PC-3 (cell line): ENCODE data around the gene PHF19. TPM values are rescaled to one million over a fixed set of nuclear protein-coding genes. Genes with fewer than 3 reads are reported as not detected.

Source experiments
- ATAC-seq: fragments of 200-7000 bp; cut with Tn5 transposase; 2 replicates; pipeline ENCODE4 v1.9.1; 2020; ENCODE audit warnings: mild to moderate bottlenecking, moderate library complexity
- BruUV-seq: library from RNA; stranded (reverse); fragments of 400-500 nt; replicated peaks from 2 replicates; lab custom pipeline; 2021; lab: Mats Ljungman, UMichigan
- CTCF ChIA-PET: fragments of 300-600 bp; sonication (Branson Sonifier 250); formaldehyde crosslinking; loops from one replicate; lab custom pipeline; 2022; ENCODE audit warnings: antibody characterized with exemption; lab: Charles Lee
- POLR2A ChIA-PET: fragments of 300-600 bp; sonication (Branson Sonifier 250); formaldehyde crosslinking; loops from one replicate; lab custom pipeline; 2022; ENCODE audit warnings: antibody characterized with exemption; ENCODE audit not compliant: unreplicated experiment; lab: Charles Lee
- DNase-seq: peaks from one replicate; pipeline ENCODE4 v3.0.0-alpha.2; 2015
- H2AFZ ChIP-seq: fragments of 300-600 bp; sonication (generic); 2 replicates; pipeline ENCODE4 v1.6.0; 2016; ENCODE audit warnings: antibody characterized with exemption, low read length
- H3F3A ChIP-seq: fragments of 300-600 bp; sonication (generic); one replicate; pipeline ENCODE4 v1.6.0; 2017; ENCODE audit warnings: antibody characterized with exemption, low read length, control low read depth, mild to moderate bottlenecking; ENCODE audit not compliant: unreplicated experiment
- H3K27ac ChIP-seq: fragments of 300-600 bp; sonication (generic); 2 replicates; pipeline ENCODE4 v1.5.1; 2016; ENCODE audit warnings: mild to moderate bottlenecking, low read length
- H3K27me3 ChIP-seq: fragments of 300-600 bp; sonication (generic); 2 replicates; pipeline ENCODE4 v1.6.1; 2016; ENCODE audit warnings: low read length, mixed read lengths
- H3K36me3 ChIP-seq: fragments of 300-600 bp; sonication (generic); 2 replicates; pipeline ENCODE4 v1.6.1; 2016; ENCODE audit warnings: low read depth, mixed run types, low read length, mixed read lengths
- H3K4me1 ChIP-seq: fragments of 300-600 bp; sonication (generic); 2 replicates; pipeline ENCODE4 v1.5.1; 2016; ENCODE audit warnings: low read length; ENCODE audit not compliant: insufficient read depth
- H3K4me2 ChIP-seq: fragments of 300-600 bp; sonication (generic); 2 replicates; pipeline ENCODE4 v1.6.0; 2016; ENCODE audit warnings: low read length
- H3K4me3 ChIP-seq: fragments of 300-600 bp; sonication (generic); 2 replicates; pipeline ENCODE4 v1.5.1; 2016; ENCODE audit warnings: mild to moderate bottlenecking, low read length, mixed read lengths
- H3K79me2 ChIP-seq: fragments of 300-600 bp; sonication (generic); 2 replicates; pipeline ENCODE4 v1.6.1; 2017; ENCODE audit warnings: low read length, mixed read lengths
- H3K9ac ChIP-seq: fragments of 300-600 bp; sonication (generic); 2 replicates; pipeline ENCODE4 v1.6.0; 2016; ENCODE audit warnings: mild to moderate bottlenecking, low read length
- H3K9me2 ChIP-seq: fragments of 300-600 bp; sonication (generic); replicated peaks from 2 replicates; pipeline ENCODE4 v1.6.1; 2016; ENCODE audit warnings: mixed run types, low read length, mixed read lengths
- H3K9me3 ChIP-seq: fragments of 300-600 bp; sonication (generic); 2 replicates; pipeline ENCODE4 v1.6.1; 2016; ENCODE audit warnings: low read length, mixed read lengths
- H4K20me1 ChIP-seq: fragments of 300-600 bp; sonication (generic); 2 replicates; pipeline ENCODE4 v1.6.1; 2016; ENCODE audit warnings: low read length, mixed read lengths
- EZH2 ChIP-seq: fragments of 300-600 bp; sonication (generic); IDR thresholded peaks from one replicate; pipeline ENCODE4 v1.6.1; 2017; ENCODE audit warnings: antibody characterized with exemption, mild to moderate bottlenecking, low read length; ENCODE audit not compliant: unreplicated experiment
- EZH2phosphoT487 ChIP-seq: fragments of 300-600 bp; sonication (generic); IDR thresholded peaks from 2 replicates; pipeline ENCODE4 v1.6.1; 2018; ENCODE audit warnings: mild to moderate bottlenecking, antibody characterized with exemption, low read length, borderline replicate concordance
- intact Hi-C: fragments of 100-400 bp; cut with micrococcal nuclease; formaldehyde crosslinking; loops from 2 replicates; pipeline ENCODE4 v1.9.0; 2023
- total RNA-seq: library from RNA; depleted of rRNA; stranded (reverse); fragments of >200 nt; gene quantifications from 2 replicates; pipeline ENCODE4 v1.2.3, GENCODE V29; 2014
- TF ChIP-seq, protein P1 (sequence below): fragments of 300-600 bp; sonication (generic); conservative IDR thresholded peaks from 2 replicates; pipeline ENCODE4 v1.5.1; 2017; ENCODE audit warnings: antibody characterized with exemption, low read depth, mild to moderate bottlenecking, low read length

PHF19 gene
- total RNA-seq, 1 experiment from 2014 or later, result 104 TPM

DNA sequence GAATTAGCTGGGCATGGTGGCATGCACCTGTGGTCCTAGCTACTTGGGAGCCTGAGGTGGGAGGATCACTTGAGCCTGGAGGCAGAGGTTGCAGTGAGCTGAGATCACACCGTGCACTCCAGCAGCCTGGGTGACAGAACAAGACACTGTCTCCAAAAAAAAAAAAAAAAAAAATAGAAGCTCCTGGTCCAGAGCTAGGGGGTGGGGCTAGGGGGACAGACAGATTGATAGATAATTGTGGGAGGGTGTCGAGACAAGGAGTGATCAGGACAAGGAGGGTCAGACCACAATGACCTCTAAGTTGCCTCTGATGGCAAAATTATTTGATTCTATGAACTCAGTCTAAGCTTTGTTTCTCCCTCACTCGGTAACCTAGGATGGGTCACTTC is 6.6 kb upstream of the PHF19 start:
- Histone ChIP-seq H2AFZ (no peak overlapping the region), H3K4me3 (no peak overlapping the region), H3K36me3 (no peaks in the 10 kb centered on the region), H3K4me2 (no peak overlapping the region), H3K9me2 (no peaks in the 10 kb centered on the region), H4K20me1 (no peaks in the 10 kb centered on the region), H3K79me2 (no peaks in the 10 kb centered on the region), H3K9ac (no peak overlapping the region), H3K27me3 (no peaks in the 10 kb centered on the region), H3F3A (no peaks in the 10 kb centered on the region), H3K4me1 (peaks cover 17% of the 10 kb centered on the region), H3K27ac (no peak overlapping the region), H3K9me3 (no peaks in the 10 kb centered on the region)
- intact Hi-C loops, result no loop called here
- TF ChIP-seq EZH2phosphoT487 (no peak), EZH2 (no peak)
- TF ChIP-seq, protein P1, sequence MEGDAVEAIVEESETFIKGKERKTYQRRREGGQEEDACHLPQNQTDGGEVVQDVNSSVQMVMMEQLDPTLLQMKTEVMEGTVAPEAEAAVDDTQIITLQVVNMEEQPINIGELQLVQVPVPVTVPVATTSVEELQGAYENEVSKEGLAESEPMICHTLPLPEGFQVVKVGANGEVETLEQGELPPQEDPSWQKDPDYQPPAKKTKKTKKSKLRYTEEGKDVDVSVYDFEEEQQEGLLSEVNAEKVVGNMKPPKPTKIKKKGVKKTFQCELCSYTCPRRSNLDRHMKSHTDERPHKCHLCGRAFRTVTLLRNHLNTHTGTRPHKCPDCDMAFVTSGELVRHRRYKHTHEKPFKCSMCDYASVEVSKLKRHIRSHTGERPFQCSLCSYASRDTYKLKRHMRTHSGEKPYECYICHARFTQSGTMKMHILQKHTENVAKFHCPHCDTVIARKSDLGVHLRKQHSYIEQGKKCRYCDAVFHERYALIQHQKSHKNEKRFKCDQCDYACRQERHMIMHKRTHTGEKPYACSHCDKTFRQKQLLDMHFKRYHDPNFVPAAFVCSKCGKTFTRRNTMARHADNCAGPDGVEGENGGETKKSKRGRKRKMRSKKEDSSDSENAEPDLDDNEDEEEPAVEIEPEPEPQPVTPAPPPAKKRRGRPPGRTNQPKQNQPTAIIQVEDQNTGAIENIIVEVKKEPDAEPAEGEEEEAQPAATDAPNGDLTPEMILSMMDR, result no peak
- BruUV-seq, result no TSS peak
- DNase-seq (no peak), ATAC-seq (no peak)
- POLR2A ChIA-PET, result interaction anchor here (0.6 kb wide), 1 partner anchor 10 kb away, joined by 8 read pairs; no protein-coding TSS in a partner anchor
- CTCF ChIA-PET, result no interaction called here

GRCh38 chr9:120882935-120883607 is 6.1 kb upstream of the PHF19 start:
- H3K4me3 ChIP-seq, result no peak overlapping the region
- no peaks in the 10 kb centered on the region for H3F3A ChIP-seq
- DNase-seq (no peak), ATAC-seq (no peak)
- peaks cover 22% of the 10 kb centered on the region for H3K4me1 ChIP-seq
- H3K36me3 ChIP-seq, result no peaks in the 10 kb centered on the region
- H3K9me2 ChIP-seq, result no peaks in the 10 kb centered on the region
- H3K4me2 ChIP-seq, result no peak overlapping the region
- intact Hi-C loops, result no loop called here
- TF ChIP-seq EZH2phosphoT487 (no peak), EZH2 (no peak)
- TF ChIP-seq, protein P1, result no peak
- ChIA-PET POLR2A (no interaction called here), CTCF (no interaction called here)
- no peak overlapping the region for H3K27ac ChIP-seq
- no TSS peak for BruUV-seq
- H3K9ac ChIP-seq, result no peak overlapping the region
- H3K27me3 ChIP-seq, result no peaks in the 10 kb centered on the region
- no peaks in the 10 kb centered on the region for H3K9me3 ChIP-seq
- no peaks in the 10 kb centered on the region for H3K79me2 ChIP-seq
- no peaks in the 10 kb centered on the region for H4K20me1 ChIP-seq
- no peak overlapping the region for H2AFZ ChIP-seq

DNA sequence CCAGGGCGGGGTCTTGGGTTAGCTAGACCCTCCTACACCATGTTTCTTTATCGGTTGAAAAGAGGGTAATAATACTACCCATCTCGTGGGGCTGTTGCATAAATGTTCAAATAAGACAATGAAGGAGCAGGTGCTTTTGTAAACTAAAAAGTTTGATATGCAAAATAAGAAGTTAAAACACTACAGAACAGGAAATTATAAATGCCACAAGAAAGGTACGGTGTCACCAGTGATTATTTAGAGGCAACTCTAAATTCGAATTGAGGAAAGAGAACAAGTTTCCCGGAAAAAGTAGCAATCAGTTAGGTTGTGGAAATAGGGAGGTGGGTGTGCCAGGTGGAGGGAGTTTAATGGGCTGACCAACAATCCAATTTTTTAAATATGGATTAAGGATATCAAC is 2.5 kb upstream of the PHF19 start:
- no TSS peak for BruUV-seq
- no peak overlapping the region for H3K4me3 ChIP-seq
- no peak for ATAC-seq
- peaks cover 33% of the 10 kb centered on the region for H3K4me1 ChIP-seq
- ChIA-PET POLR2A (no interaction called here), CTCF (no interaction called here)
- peaks cover 17% of the 10 kb centered on the region for H3K79me2 ChIP-seq
- H3F3A ChIP-seq, result no peaks in the 10 kb centered on the region
- TF ChIP-seq, protein P1, result no peak
- TF ChIP-seq EZH2 (no peak), EZH2phosphoT487 (no peak)
- H3K9me3 ChIP-seq, result no peaks in the 10 kb centered on the region
- intact Hi-C loops, result no loop called here
- H4K20me1 ChIP-seq, result no peaks in the 10 kb centered on the region
- no peak overlapping the region for H3K27ac ChIP-seq
- H3K27me3 ChIP-seq, result no peaks in the 10 kb centered on the region
- no peaks in the 10 kb centered on the region for H3K9me2 ChIP-seq
- no peak overlapping the region for H3K4me2 ChIP-seq
- H3K9ac ChIP-seq, result no peak overlapping the region
- no peak for DNase-seq
- no peaks in the 10 kb centered on the region; the same call in 1 of the 2 replicates for H3K36me3 ChIP-seq
- no peak overlapping the region for H2AFZ ChIP-seq
